Naive B cell (primary cell): Measurements from ENCODE around the gene LNX2. TPM values are rescaled to one million over a fixed set of nuclear protein-coding genes. Genes with fewer than 3 reads are reported as not detected.

Experiments used
- ATAC-seq, 2 donors: fragments of 150-1000 bp; cut with Tn5 transposase; 2 replicates each; pipeline ENCODE4 v1.10.0; 2021; ENCODE audit warnings: low read depth in 2 of 2, mild to moderate bottlenecking in 2 of 2, moderate library complexity in 2 of 2
- DNase-seq: peaks from one replicate; pipeline ENCODE4 v3.0.0; 2022
- H3K27ac Mint-ChIP-seq, 6 donors: one replicate each; pipeline ENCODE4 v1.8.0; 2020 to 2022; ENCODE audit warnings: mild to moderate bottlenecking in 6 of 6, mixed read lengths in 6 of 6, moderate library complexity in 5 of 6, inconsistent platforms in 2 of 6
- H3K27me3 Mint-ChIP-seq, 3 donors: one replicate each; pipeline ENCODE4 v1.8.0; 2021 to 2022; ENCODE audit warnings: mixed read lengths in 3 of 3, mild to moderate bottlenecking in 1 of 3
- H3K36me3 Mint-ChIP-seq, 2 donors: one replicate each; pipeline ENCODE4 v1.8.0; 2020 to 2022; ENCODE audit warnings: mixed read lengths in 2 of 2, inconsistent platforms in 1 of 2, mild to moderate bottlenecking in 1 of 2
- H3K4me1 Mint-ChIP-seq, 3 donors: one replicate each; pipeline ENCODE4 v1.8.0; 2020 to 2022; ENCODE audit warnings: mixed read lengths in 3 of 3, inconsistent platforms in 1 of 3, mild to moderate bottlenecking in 1 of 3, moderate library complexity in 1 of 3
- H3K4me3 Mint-ChIP-seq, 8 donors: one replicate each; pipeline ENCODE4 v1.8.0; 2020 to 2022; ENCODE audit warnings: mild to moderate bottlenecking in 8 of 8, mixed read lengths in 8 of 8, moderate library complexity in 8 of 8, inconsistent platforms in 2 of 8
- H3K9me3 Mint-ChIP-seq, 7 donors: one replicate each; pipeline ENCODE4 v1.8.0; 2020 to 2022; ENCODE audit warnings: mixed read lengths in 7 of 7, mild to moderate bottlenecking in 5 of 7, inconsistent platforms in 2 of 7, moderate library complexity in 1 of 7
- polyA plus RNA-seq, 6 donors: library from polyadenylated mRNA; unstranded; fragments of 300-500 nt; fragmentation: Illumina TruSeq; gene quantifications; one replicate each; pipeline ENCODE4 v1.2.3, GENCODE V29; 2021; ENCODE audit warnings: low read depth in 6 of 6

Gene LNX2
- polyA plus RNA-seq, 6 donors from 2014 or later = 3.4 to 13.6 (median 4.8) TPM

DNA sequence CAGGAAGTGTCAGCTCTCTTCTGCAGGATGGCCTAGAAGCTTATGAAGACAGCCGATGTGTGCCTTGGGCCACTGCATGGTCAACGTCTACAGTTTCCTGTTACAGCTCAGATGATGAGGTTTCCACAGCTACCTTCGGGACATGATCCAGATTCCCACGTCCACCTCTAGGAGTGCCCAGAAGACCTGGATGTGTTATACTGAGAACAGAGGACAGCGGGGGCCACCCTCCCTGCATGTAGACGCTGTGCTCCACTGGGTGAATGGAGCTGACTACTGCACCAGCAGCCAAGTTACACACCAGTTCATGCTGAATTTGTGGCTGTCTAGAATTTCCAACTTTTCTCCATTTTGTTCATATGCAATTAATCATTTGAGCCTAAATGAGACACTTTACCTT, 91.4 kb downstream of the LNX2 start:
- Mint-ChIP-seq H3K36me3 (peaks cover 0 to 14% of the 10 kb centered on the region in 2 donors), H3K27me3 (peaks cover 0 to 8% (median 5%) of the 10 kb centered on the region in 3 donors), H3K4me1 (peaks cover 16 to 37% (median 27%) of the 10 kb centered on the region in 3 donors), H3K4me3 (peak overlapping the region in 1 of 8 donors; percentile 37), H3K9me3 (peaks cover 0 to 4% (median 2%) of the 10 kb centered on the region in 7 donors), H3K27ac (peak overlapping the region in 2 of 6 donors; percentile 18 to 65)
- no peak for DNase-seq
- no peak for ATAC-seq

DNA sequence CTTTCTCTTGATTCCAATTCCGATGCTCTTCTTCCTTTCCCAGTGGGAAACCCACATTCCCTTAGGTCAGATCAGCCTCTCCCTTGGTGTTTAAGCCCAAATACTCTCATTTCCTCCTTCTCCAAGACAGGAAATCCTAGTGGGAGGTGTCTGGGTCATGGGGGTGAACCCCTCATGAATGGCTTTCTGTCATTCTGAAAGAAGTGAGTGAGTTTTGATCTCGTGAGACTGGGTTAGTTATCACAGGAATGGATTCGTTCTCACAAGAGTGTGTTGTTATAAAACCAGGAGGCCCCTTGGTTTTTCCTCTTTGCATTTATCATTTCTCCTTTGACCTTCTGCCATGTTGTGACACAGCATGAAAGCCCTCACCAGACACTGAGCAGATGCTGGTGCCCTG, 93.8 kb downstream of the LNX2 start:
- Mint-ChIP-seq H3K4me1 (peaks cover 24 to 42% (median 26%) of the 10 kb centered on the region in 3 donors), H3K27me3 (peaks cover 0 to 8% (median 5%) of the 10 kb centered on the region in 3 donors), H3K27ac (no peak overlapping the region), H3K36me3 (peaks cover 0 to 14% of the 10 kb centered on the region in 2 donors), H3K4me3 (no peak overlapping the region), H3K9me3 (peaks cover 0 to 4% (median 2%) of the 10 kb centered on the region in 7 donors)
- ATAC-seq (no peak), DNase-seq (no peak)

DNA sequence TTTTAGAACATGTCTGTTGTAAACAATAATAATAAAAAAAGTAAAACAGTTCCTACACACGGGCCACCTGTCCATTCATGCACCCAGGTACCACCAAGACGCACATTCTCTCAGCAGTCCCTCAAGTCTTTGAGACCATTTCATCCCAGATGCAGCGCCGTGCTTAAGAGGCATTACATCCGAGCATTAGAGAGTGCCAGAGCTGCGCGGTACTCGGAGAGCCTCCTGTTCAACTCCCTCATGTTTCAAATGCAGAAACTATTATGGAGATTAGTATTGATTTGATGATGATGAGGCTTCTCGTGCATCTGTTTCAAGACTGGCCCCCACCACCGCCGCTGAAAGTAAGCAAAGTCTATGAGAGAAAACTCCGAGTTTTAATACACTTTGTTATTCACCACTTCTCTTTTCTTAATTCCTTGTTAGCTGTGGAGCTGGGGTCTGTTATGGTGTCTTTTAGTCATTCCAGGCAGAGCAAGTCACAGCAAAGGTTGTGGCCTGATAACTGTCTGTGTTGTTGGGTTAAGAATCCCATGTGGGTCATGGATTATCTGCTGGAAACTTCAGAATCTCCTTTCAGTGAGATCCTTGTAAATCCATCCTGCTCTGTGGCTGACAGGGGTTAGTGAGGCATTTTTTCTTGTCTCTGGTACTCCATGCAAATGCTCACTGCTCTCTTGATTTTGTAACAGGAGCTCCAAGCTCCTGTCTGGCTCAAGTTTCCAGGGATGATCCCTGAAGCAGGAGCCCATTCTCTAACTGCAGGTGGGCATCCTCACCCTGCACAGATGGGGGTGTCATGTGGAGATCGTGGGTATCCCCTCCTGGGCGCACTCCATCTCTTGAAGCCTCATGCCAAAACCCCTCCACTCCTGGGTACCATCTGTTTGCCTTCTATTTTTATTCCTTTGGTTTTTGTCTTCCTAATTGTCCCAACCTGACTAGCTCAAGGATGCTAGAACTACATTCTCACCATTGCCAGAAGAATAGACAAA, 95.1 kb downstream of the LNX2 start:
- DNase-seq = no peak
- Mint-ChIP-seq H3K4me1 (peaks cover 24 to 41% (median 26%) of the 10 kb centered on the region in 3 donors), H3K4me3 (peak overlapping the region in 2 of 8 donors; percentile 15 to 28), H3K9me3 (peaks cover 0 to 4% (median 2%) of the 10 kb centered on the region in 7 donors), H3K36me3 (peaks cover 0 to 14% of the 10 kb centered on the region in 2 donors), H3K27ac (peak overlapping the region in 1 of 6 donors; percentile 67), H3K27me3 (peaks cover 0 to 8% (median 0%) of the 10 kb centered on the region in 3 donors)
- ATAC-seq = no peak

DNA sequence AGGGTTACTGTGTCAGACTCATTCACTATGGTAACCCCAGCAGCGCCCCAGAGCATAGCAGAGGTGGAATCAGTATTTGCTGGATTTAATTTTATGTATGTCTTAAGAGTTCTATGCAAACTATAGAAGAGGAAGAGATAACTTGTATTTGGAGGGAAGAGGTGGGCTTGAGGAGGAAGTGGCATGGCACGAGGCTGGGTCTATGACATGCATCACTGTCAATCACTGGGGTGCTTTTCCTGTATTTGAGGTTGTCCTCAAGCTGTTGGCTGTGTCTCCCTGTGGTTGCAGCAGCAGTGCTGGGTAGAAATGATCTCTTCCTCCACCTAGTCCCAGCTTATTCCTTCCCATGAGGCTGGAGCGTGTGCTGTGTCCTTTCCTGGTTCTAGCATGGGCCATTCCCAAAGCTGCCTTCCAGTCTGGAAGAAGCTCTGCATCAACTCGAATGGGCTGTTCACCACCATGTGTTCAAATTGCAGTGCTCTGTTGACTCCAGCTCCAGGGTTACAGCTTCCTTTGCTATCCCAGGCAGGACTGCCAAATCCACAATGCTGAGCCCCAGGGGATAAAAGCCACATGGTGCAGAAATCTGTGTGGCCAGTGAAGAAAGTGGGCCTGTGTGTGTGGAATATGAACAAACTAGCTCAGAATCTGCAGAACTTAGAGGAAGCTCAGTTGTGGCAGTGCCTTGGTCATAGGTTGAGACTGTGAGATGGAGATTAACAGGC, 96.8 kb downstream of the LNX2 start:
- Mint-ChIP-seq H3K4me3 (peak overlapping the region in 6 of 8 donors; percentile 7 to 85 (median 62)), H3K27ac (peak overlapping the region; percentile 30 to 95 (median 67)), H3K4me1 (peaks cover 16 to 23% (median 18%) of the 10 kb centered on the region in 3 donors), H3K9me3 (peaks cover 0 to 4% (median 2%) of the 10 kb centered on the region in 7 donors), H3K27me3 (peaks cover 0 to 8% (median 0%) of the 10 kb centered on the region in 3 donors), H3K36me3 (peaks cover 0 to 6% of the 10 kb centered on the region in 2 donors)
- DNase-seq (peak; percentile 15), ATAC-seq (peak; percentile 77 to 81)

DNA sequence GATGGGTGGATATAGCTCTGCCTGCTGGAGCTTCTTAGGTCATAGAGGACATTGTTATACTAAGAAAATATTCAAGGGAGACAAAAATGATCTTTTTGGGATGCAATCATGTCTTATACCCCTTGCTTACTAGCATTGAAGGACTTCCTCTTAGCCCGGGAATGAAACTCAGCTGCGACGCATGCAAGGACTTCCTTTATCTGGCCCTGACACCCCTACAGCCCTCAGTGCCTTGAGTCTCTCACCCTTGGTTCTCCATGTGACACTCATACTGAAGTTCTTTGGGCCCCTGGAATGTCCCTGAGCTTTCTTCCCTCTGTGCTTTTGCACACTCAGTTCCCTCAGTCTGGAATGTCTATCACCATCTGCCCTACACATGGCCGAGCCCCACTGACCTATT, 97.5 kb downstream of the LNX2 start:
- ATAC-seq (peak; percentile 75 to 88), DNase-seq (peak; percentile 8)
- H3K27me3 Mint-ChIP-seq = peaks cover 0 to 5% (median 5%) of the 10 kb centered on the region in 3 donors
- peaks cover 16 to 19% (median 18%) of the 10 kb centered on the region in 3 donors for H3K4me1 Mint-ChIP-seq
- H3K9me3 Mint-ChIP-seq = no peaks in the 10 kb centered on the region
- peak overlapping the region in 6 of 8 donors; percentile 7 to 85 (median 62) for H3K4me3 Mint-ChIP-seq
- H3K36me3 Mint-ChIP-seq = no peaks in the 10 kb centered on the region
- peak overlapping the region; percentile 30 to 95 (median 78) for H3K27ac Mint-ChIP-seq

DNA sequence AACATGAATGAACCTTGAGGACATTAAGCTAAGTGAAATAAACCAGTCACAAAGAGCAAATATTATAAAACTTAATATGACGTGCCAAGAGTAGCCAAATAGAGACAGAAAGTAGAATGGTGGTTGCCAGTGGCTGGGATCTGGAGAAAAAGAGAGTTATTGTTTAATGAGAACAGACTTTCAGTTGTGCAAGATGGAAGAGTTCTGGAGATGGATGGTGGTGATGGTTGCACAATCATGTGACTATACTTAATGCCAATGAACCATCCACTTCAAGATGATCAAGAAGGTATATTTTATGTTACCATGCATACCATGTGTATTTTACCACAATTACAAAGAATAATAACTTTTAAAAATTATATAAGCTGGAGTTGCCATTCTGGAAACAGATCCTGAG, 104.2 kb downstream of the LNX2 start:
- Mint-ChIP-seq H3K27me3 (peaks cover 6 to 41% (median 12%) of the 10 kb centered on the region in 3 donors), H3K4me3 (no peak overlapping the region), H3K9me3 (peaks cover 0 to 5% (median 0%) of the 10 kb centered on the region in 7 donors), H3K4me1 (no peaks in the 10 kb centered on the region), H3K27ac (no peak overlapping the region), H3K36me3 (no peaks in the 10 kb centered on the region)
- no peak for ATAC-seq
- DNase-seq = no peak

DNA sequence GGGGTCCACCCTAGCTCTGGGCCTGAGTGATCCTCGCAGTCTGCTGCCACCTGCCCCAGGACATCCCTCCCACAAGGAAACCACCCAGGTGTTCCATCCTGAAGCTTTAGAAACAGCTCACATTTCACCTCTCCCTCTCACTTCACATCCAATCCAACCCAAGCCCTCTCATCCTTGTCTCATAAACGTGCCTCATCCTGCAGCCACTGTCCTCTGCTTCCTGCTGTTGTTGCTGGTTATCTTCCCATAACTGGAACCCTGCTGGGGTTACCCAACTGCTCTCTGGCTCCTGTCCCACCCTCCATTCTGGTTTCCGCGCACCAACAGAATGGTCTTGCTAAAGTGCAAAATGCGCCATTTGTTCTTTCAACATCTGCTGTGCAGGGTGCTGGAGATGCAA, 110.2 kb downstream of the LNX2 start:
- peak overlapping the region in 2 of 6 donors; percentile 22 to 43 for H3K27ac Mint-ChIP-seq
- no peaks in the 10 kb centered on the region for H3K4me1 Mint-ChIP-seq
- H3K36me3 Mint-ChIP-seq = peaks cover 0 to 7% of the 10 kb centered on the region in 2 donors
- no peak overlapping the region for H3K4me3 Mint-ChIP-seq
- ATAC-seq (no peak), DNase-seq (no peak)
- H3K9me3 Mint-ChIP-seq = peaks cover 0 to 5% (median 2%) of the 10 kb centered on the region in 7 donors
- H3K27me3 Mint-ChIP-seq = peaks cover 9 to 25% (median 21%) of the 10 kb centered on the region in 3 donors

DNA sequence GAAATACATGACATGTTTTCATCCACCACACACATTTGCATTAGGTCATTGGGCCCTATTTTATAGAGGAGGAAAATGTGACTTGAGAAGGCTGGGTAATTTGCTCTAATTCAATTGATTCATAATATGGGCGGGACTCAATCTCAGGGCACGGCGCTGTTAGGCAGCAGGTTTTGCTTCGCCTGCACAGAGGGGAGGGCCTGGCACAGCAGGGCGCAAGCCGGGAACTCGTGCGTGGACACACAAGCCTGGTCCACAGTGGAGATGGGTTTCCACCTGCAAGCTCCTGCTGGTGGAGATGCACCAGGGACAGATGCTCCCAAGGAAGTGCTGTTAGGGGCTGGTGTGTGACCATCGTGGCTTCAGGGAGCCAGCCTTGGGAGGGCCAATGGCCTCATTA, 111.5 kb downstream of the LNX2 start:
- H3K4me1 Mint-ChIP-seq = peaks cover 0 to 4% (median 0%) of the 10 kb centered on the region in 3 donors

DNA sequence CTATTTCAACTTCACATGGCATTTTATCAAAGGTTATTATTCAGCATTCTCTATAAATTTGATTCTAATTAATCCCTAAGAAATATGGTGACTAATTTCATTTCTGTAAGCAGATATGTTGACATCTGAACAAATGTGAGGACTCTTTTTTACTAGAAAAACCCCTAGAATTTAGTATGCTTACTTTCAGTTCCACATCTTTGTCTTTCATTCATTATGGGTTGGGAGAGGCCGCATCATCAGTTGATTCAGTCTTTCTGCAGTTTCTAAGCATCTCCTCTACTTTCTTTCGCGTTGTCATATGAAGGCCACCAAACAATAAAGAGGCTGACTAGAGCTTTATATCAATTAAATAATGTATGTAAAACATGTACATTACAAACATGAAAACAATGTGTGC, 114.5 kb downstream of the LNX2 start:
- H3K27me3 Mint-ChIP-seq = peaks cover 5 to 17% (median 15%) of the 10 kb centered on the region in 3 donors

More for the DNA sequence above, 111.5 kb downstream of the LNX2 start:
- DNase-seq = no peak
- Mint-ChIP-seq H3K36me3 (peaks cover 0 to 7% of the 10 kb centered on the region in 2 donors), H3K4me3 (no peak overlapping the region), H3K9me3 (peaks cover 0 to 5% (median 2%) of the 10 kb centered on the region in 7 donors), H3K27me3 (peaks cover 9 to 25% (median 21%) of the 10 kb centered on the region in 3 donors), H3K27ac (no peak overlapping the region)
- no peak for ATAC-seq

DNA sequence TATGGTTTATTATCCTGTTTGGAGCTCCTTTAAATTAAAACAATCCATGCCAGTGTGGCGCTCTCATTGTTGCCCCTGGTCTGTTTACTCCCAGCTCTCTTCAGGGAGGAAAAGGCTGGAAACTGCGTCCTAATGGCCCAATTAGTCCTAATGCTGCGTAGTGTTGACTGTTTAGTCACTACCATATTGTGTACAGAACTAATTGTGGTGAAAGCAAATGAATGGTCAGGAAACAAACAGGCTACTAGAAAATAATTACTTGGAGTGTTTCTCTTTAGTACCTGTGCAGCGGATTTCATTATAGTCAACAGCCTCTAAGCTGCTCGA, 115.5 kb downstream of the LNX2 start:
- Mint-ChIP-seq H3K36me3 (peaks cover 0 to 6% of the 10 kb centered on the region in 2 donors), H3K4me1 (peaks cover 0 to 6% (median 0%) of the 10 kb centered on the region in 3 donors), H3K9me3 (peaks cover 0 to 2% (median 0%) of the 10 kb centered on the region in 7 donors), H3K27me3 (peaks cover 2 to 7% (median 5%) of the 10 kb centered on the region in 3 donors), H3K27ac (no peak overlapping the region), H3K4me3 (no peak overlapping the region)
- DNase-seq (no peak), ATAC-seq (no peak)

More for the DNA sequence above, 114.5 kb downstream of the LNX2 start:
- ATAC-seq (peak; percentile 42 to 76), DNase-seq (no peak)
- Mint-ChIP-seq H3K36me3 (peaks cover 0 to 7% of the 10 kb centered on the region in 2 donors), H3K4me3 (no peak overlapping the region), H3K27ac (peak overlapping the region in 1 of 6 donors; percentile 67), H3K9me3 (peaks cover 0 to 2% (median 0%) of the 10 kb centered on the region in 7 donors), H3K4me1 (peaks cover 0 to 6% (median 0%) of the 10 kb centered on the region in 3 donors)

DNA sequence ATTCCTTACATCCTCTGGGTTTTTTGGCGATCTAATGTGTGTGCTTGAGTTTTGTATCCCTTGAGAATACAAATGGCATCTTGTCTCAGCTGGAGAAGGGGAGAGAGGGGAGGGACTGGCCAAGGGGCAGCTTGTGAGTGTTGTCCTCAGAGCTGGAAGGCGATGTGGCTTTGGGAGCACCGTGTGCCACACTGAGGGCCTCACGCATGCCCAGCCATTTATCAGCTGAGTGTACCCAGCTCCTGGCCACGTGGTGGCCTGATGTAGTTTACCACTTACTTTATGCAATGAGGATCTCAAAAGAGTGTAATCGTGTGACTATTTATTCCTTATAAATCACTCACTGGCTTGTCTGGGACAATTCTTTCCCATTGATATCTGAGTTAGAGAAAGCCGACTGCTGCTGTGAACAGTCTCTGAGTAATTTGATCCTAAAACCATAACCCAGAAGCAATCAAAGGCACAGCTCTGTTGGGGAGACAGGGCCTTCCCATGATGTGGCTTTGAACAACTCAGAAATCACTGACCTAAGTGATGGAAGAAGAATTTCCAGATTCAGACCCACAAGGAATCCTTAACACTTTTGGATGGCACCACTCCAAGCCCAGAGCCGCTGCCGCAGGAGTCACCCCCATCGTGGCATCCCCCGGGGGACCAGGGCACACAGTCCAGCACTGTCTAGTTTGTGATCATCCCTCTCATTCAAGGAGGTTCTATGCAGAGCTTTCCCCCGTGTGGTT, 116.0 kb downstream of the LNX2 start:
- Mint-ChIP-seq H3K27me3 (peaks cover 0 to 4% (median 2%) of the 10 kb centered on the region in 3 donors), H3K9me3 (peaks cover 0 to 2% (median 0%) of the 10 kb centered on the region in 7 donors), H3K27ac (peak overlapping the region in 1 of 6 donors; percentile 10), H3K4me3 (peak overlapping the region in 1 of 8 donors; percentile 15), H3K4me1 (peaks cover 0 to 6% (median 0%) of the 10 kb centered on the region in 3 donors), H3K36me3 (peaks cover 0 to under 1% of the 10 kb centered on the region in 2 donors)
- no peak for ATAC-seq
- DNase-seq = no peak

DNA sequence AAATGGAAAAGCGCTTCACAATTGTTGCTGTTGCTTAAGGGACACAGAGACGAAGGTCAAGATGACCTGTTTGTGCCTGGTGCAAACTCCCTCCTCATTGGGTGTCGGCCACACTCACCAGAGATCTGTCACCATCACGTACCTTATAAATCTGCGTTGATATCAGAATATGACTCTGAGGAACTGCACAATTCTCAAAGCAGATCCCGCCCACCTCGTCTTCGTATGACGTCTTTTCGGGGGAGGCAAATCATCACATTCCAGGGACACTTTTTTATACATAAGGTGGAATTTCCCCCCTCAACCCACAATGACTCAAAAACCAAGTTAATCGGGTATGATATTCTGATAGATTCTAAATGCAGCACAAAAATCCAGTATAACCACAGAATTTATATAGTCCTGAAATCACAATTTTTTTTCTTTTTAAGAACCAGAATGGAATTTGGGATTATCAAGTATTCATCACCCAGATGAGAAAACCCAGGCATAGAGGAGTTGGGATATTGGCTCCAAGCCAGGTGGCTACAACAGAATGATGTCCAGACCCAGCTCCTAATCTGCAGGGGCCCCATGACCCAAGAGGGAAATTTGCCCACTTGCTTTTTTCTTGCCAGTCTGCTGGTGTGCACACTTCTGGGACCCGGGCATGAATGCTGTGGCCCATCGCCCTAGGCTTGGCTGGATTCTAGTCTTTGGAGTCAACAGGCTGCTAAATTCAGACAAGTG, 119.4 kb downstream of the LNX2 start:
- DNase-seq (no peak), ATAC-seq (no peak)
- no peak overlapping the region for H3K27ac Mint-ChIP-seq
- no peaks in the 10 kb centered on the region for H3K9me3 Mint-ChIP-seq
- H3K4me3 Mint-ChIP-seq = no peak overlapping the region
- no peaks in the 10 kb centered on the region for H3K36me3 Mint-ChIP-seq
- H3K4me1 Mint-ChIP-seq = peaks cover 0 to 6% (median 0%) of the 10 kb centered on the region in 3 donors
- peaks cover 0 to 4% (median 0%) of the 10 kb centered on the region in 3 donors for H3K27me3 Mint-ChIP-seq
